Hepatic stellate cell (primary cell): ENCODE results near the gene BMPR1A.

Experiments
- DNase-seq: peaks from one replicate; pipeline ENCODE4 v3.0.0; 2011; ENCODE audit warnings: low spot score

Gene BMPR1A

GRCh38 chr10:86956848-86957448, 200.5 kb downstream of the BMPR1A start:
- no peak for DNase-seq

GRCh38 chr10:86957471-86958115, 201.2 kb downstream of the BMPR1A start, which contains the start of gene MMRN2:
TSS of gene MMRN2 (minus strand) at chr10:86957615. CDS start at chr10:86957541, 74 bp downstream.
- no peak for DNase-seq

GRCh38 chr10:86958116-86958900, 201.9 kb downstream of the BMPR1A start, which contains the start of gene SNCG:
TSS of gene SNCG (plus strand) at chr10:86958599. CDS start at chr10:86958698, 99 bp downstream.
- DNase-seq = no peak

- DNase-seq = peak; percentile 84
Measured at GRCh38 chr10:86958901-86959736, 202.7 kb downstream of the BMPR1A start.

GRCh38 chr10:86959737-86960002, 203.3 kb downstream of the BMPR1A start:
- no peak for DNase-seq

- DNase-seq = peak; percentile 86
Measured at GRCh38 chr10:86960003-86960862, 203.8 kb downstream of the BMPR1A start.

GRCh38 chr10:86960863-86961434, 204.5 kb downstream of the BMPR1A start:
- no peak for DNase-seq

- no peak for DNase-seq
Measured at GRCh38 chr10:86961481-86962091, 205.2 kb downstream of the BMPR1A start.

- DNase-seq = no peak
Measured at GRCh38 chr10:86962136-86962980, 205.9 kb downstream of the BMPR1A start.

GRCh38 chr10:86962981-86963310, 206.5 kb downstream of the BMPR1A start:
- no peak for DNase-seq

GRCh38 chr10:86963341-86963919, 207.0 kb downstream of the BMPR1A start:
- DNase-seq = no peak

GRCh38 chr10:86964061-86964846, 207.8 kb downstream of the BMPR1A start:
- DNase-seq = no peak

GRCh38 chr10:86964847-86965190, 208.4 kb downstream of the BMPR1A start:
- no peak for DNase-seq

- DNase-seq = no peak
Measured at GRCh38 chr10:86965986-86966654, 209.7 kb downstream of the BMPR1A start.

GRCh38 chr10:86967481-86967941, 211.1 kb downstream of the BMPR1A start:
- no peak for DNase-seq

- no peak for DNase-seq
Measured at GRCh38 chr10:86968271-86968993, 212.0 kb downstream of the BMPR1A start, which contains the start of gene ADIRF. TSS of gene ADIRF (plus strand) at chr10:86968482. CDS start at chr10:86968545, 63 bp downstream.

GRCh38 chr10:86968994-86969355, 212.6 kb downstream of the BMPR1A start:
- DNase-seq = no peak
